Measurements from ENCODE around the gene KLF12. TPM values are rescaled to one million over a fixed set of nuclear protein-coding genes. Genes with fewer than 3 reads are reported as not detected.

The KLF12 gene
- total RNA-seq, 4 donors from 2014 or later: 0.64 to 4.0 (median 1.4) TPM

DNA sequence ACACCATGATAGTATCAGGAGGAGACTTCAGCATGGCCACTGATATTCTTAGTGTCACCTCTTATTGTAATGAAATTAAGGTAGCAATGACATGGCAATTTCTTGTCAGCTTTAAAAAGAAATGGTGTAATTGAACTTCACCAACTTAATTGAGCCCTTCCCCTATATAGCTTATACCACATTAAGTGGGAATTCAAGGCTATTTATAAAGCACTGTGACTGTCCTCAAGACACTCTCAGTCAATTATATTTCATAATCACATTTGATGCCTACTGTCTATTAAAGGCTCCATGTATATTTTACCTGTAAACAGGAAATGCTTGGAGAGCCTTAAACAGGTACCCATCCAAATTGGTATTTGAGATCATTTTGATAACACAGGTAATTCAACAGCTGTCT lies 28.3 kb downstream of the KLF12 start:
- H3K4me1 ChIP-seq: peaks cover 0 to 5% (median 0%) of the 10 kb centered on the region in 3 donors
- no peak overlapping the region for H3K4me3 ChIP-seq
- no peak overlapping the region for H3K27ac ChIP-seq
- H3K9me3 ChIP-seq: no peaks in the 10 kb centered on the region
- TF ChIP-seq POLR2A (IDR thresholded peaks at IDR 0.05): no peak
- TF ChIP-seq, protein P1, sequence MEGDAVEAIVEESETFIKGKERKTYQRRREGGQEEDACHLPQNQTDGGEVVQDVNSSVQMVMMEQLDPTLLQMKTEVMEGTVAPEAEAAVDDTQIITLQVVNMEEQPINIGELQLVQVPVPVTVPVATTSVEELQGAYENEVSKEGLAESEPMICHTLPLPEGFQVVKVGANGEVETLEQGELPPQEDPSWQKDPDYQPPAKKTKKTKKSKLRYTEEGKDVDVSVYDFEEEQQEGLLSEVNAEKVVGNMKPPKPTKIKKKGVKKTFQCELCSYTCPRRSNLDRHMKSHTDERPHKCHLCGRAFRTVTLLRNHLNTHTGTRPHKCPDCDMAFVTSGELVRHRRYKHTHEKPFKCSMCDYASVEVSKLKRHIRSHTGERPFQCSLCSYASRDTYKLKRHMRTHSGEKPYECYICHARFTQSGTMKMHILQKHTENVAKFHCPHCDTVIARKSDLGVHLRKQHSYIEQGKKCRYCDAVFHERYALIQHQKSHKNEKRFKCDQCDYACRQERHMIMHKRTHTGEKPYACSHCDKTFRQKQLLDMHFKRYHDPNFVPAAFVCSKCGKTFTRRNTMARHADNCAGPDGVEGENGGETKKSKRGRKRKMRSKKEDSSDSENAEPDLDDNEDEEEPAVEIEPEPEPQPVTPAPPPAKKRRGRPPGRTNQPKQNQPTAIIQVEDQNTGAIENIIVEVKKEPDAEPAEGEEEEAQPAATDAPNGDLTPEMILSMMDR (IDR thresholded peaks at IDR 0.05): no peak
- no peaks in the 10 kb centered on the region for H3K36me3 ChIP-seq
- H3K27me3 ChIP-seq: no peaks in the 10 kb centered on the region
- DNase-seq: no peak
- intact Hi-C loops (cut with DNase I): no loop called here

DNA sequence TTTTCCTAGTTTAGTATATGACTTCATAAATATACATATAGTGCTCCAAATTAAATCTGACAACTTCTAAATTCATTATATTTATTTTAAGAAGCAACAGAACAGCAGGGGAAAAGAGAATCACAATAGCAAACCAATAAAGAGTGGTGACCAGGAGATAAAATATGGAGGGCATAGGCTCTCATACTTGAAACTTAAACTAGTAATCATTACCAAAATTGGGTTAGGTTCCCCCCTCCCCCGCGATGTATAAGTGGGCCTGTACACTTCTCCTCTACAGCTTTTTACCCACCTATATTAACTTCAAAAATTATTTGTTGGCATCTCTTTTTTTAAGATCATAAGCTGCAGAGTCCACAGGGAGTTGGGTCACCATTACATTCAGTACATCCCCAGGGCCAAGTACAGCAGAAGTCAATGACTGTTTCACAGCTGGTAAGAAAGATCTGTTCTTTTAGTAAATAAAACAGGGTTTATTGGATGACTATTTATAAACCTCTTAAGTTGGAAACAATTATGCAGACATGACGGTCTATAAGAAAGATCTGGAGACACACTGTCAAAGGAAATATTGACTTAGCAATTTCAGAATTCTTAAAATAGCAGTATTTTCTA lies 29.4 kb downstream of the KLF12 start:
- intact Hi-C loops (cut with DNase I): no loop called here
- H3K4me1 ChIP-seq: peaks cover 0 to 5% (median 0%) of the 10 kb centered on the region in 3 donors
- 80 to 84% methylated on average over 3 of the region's 3 CpGs for WGBS, 2 donors

DNA sequence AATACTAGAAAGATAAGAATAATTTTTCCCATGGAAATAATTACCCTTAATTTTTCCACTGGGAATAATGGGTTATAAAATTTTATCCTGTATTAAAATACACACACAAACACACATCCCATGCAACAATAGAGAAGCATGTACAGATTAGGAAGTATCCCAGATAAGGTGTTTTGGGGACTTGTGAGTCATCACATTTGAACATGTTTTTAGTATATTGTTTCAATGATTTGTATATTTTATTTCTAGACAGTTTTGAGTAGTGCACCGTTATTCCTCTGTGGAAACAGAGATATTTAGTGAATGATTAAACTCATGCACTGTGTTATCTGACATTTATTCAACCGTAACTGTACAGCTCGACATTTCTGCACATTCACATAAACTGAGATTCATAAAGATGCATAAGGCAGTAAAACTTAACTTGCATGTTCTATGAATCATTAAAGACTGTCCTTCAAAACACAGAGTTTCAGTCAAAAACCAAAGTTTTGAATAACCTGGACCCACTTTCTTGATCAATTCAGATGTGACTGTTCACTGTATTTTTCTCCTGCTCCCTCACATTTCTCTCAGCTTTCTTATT lies 30.1 kb downstream of the KLF12 start:
- Histone ChIP-seq H3K27ac (no peak overlapping the region), H3K4me1 (peaks cover 0 to 5% (median 0%) of the 10 kb centered on the region in 3 donors), H3K27me3 (no peaks in the 10 kb centered on the region), H3K36me3 (no peaks in the 10 kb centered on the region), H3K9me3 (no peaks in the 10 kb centered on the region), H3K4me3 (no peak overlapping the region)
- DNase-seq: no peak
- WGBS, 2 donors: 54 to 66% methylated on average over 3 of the region's 3 CpGs
- intact Hi-C loops (cut with DNase I): no loop called here
- no peak for TF ChIP-seq POLR2A (IDR thresholded peaks at IDR 0.05)
- TF ChIP-seq, protein P1 (IDR thresholded peaks at IDR 0.05): no peak

More for the DNA sequence above, 29.4 kb downstream of the KLF12 start:
- Histone ChIP-seq H3K36me3 (no peaks in the 10 kb centered on the region), H3K9me3 (no peaks in the 10 kb centered on the region), H3K27ac (no peak overlapping the region), H3K27me3 (no peaks in the 10 kb centered on the region), H3K4me3 (no peak overlapping the region)
- TF ChIP-seq, protein P1 (IDR thresholded peaks at IDR 0.05): no peak
- no peak for TF ChIP-seq POLR2A (IDR thresholded peaks at IDR 0.05)
- no peak for DNase-seq

DNA sequence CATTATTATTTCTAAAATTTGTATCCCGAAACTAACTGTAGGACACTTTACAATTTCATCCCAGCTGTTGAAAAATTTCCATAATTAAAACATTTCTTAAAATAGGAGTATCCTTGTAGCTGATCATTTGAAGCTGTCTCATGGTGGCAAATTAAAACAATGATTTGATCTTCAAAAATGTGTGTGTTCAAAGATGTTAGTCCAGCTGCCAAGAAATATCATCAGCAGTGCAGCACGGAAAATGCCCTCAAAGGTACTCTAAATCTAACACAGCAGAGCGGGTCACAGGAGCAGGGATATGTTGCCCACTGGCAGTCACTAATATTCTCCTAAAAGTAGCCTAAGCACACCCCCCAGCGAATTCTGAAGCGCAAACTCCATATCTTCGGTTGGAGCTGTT lies 31.0 kb downstream of the KLF12 start:
- H3K9me3 ChIP-seq: no peaks in the 10 kb centered on the region
- WGBS, 2 donors: 87% methylated on average over 6 of the region's 6 CpGs

DNA sequence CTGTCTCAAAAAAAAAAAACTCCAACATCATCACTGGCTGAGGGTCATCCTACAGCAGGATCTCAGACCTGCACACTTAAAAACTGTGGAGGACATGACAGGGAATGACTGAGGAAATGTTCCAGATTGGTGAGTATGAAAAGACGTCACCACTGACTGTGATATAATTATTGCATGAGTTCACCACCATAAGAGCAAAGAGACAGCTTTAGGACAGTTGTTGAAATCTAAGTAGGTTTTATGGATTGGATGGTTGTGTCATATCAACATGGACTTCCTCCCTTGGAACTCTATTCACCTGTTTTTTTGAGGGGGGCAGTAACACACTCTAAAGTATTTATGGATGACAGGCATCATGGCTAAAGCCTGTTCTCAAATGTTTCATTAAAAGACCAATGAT lies 31.5 kb downstream of the KLF12 start:
- TF ChIP-seq, protein P1 (IDR thresholded peaks at IDR 0.05): no peak
- TF ChIP-seq POLR2A (IDR thresholded peaks at IDR 0.05): no peak
- intact Hi-C loops (cut with DNase I): no loop called here
- H3K27ac ChIP-seq: no peak overlapping the region
- WGBS, 2 donors: 85 to 86% methylated on average over 1 of the region's 1 CpG
- H3K36me3 ChIP-seq: no peaks in the 10 kb centered on the region
- no peaks in the 10 kb centered on the region for H3K9me3 ChIP-seq
- no peaks in the 10 kb centered on the region for H3K27me3 ChIP-seq
- H3K4me3 ChIP-seq: no peak overlapping the region
- DNase-seq: no peak
- H3K4me1 ChIP-seq: peaks cover 0 to 5% (median 0%) of the 10 kb centered on the region in 3 donors

More for the DNA sequence above, 31.0 kb downstream of the KLF12 start:
- TF ChIP-seq, protein P1 (IDR thresholded peaks at IDR 0.05): no peak
- no peak for TF ChIP-seq POLR2A (IDR thresholded peaks at IDR 0.05)
- intact Hi-C loops (cut with DNase I): no loop called here
- no peak overlapping the region for H3K4me3 ChIP-seq
- H3K4me1 ChIP-seq: peaks cover 0 to 5% (median 0%) of the 10 kb centered on the region in 3 donors
- H3K27ac ChIP-seq: no peak overlapping the region
- no peaks in the 10 kb centered on the region for H3K36me3 ChIP-seq
- no peak for DNase-seq
- no peaks in the 10 kb centered on the region for H3K27me3 ChIP-seq

Measured in esophagus squamous epithelium (tissue), 5 donors.